ENCODE measurements around the gene FGF11. TPM values are rescaled to one million over a fixed set of nuclear protein-coding genes. Genes with fewer than 3 reads are reported as not detected.

Gene FGF11
- total and polyA plus RNA-seq, 2 of the 13 experiments (the other 11 are each of a cell fraction or from before 2014, with no cell fraction given), result 0.20 to 7.6 TPM

DNA sequence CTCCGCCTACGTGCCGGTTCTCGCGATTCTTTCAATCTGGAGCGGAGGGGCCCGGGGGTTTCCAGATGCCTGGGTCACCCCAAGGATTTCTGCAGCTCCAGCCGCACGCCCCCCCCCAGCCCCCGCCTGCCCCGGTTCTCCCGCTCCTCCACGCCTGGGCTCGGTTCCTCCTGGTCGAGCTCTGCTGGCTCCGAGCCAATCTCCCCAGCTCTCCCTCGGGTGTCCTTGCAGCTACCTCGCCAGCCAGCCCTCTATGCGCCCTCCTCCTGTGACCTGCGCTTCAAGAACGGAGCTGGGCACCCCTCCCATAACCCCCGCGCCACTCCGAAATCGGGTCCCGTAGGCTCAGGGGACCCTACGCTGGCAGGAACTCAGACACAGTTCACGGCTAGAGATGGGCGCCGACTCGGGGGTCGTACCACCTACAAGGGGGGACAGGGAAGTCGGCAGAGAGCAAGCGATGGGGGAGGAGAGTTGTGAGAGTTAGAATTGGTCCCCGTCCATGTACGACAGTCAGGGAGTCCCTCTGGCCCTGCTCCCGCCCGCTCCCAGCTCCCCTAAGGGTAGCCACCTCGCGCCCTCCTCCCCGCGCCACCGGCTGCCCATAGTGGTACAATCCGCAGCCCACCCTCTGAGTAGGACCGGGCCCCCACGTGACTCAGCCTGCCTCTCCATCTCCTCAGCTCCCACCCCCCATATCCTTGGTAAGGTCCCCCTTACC, 961 bp downstream of the FGF11 start (continued):
- TF ChIP-seq PHF20 (CRISPR knock-in tag; IDR thresholded peaks at IDR 0.05) (0 out of 2 replicates have a peak, but pooled peaks have one; percentile 1), ZMAT3 (CRISPR knock-in tag; conservative IDR thresholded peaks at IDR 0.05) (no peak), SALL2 (CRISPR knock-in tag; IDR thresholded peaks at IDR 0.05) (no peak), ZBTB7B (CRISPR knock-in tag; IDR thresholded peaks at IDR 0.05) (peak; percentile 63; the same call in 1 of the 2 replicates), ZC3H4 (CRISPR knock-in tag; IDR thresholded peaks at IDR 0.05; ENCODE audit: borderline replicate concordance) (no peak), NRL (CRISPR knock-in tag; IDR thresholded peaks at IDR 0.05; ENCODE audit: borderline replicate concordance) (peak; percentile 79; the same call in 1 of the 2 replicates), AGO2 (optimal IDR thresholded peaks at IDR 0.05; ENCODE audit: low read depth, low read length) (no peak), TMF1 (CRISPR knock-in tag; IDR thresholded peaks at IDR 0.05; ENCODE audit: low read depth) (0 out of 2 replicates have a peak, but pooled peaks have one; percentile 8), ZNF260 (CRISPR knock-in tag; IDR thresholded peaks at IDR 0.05; ENCODE audit: borderline replicate concordance, low read depth) (no peak), KLF16 (CRISPR knock-in tag; IDR thresholded peaks at IDR 0.05) (no peak), ZNF644 (CRISPR knock-in tag; IDR thresholded peaks at IDR 0.05; ENCODE audit: low read depth) (no peak), POLR2G (IDR thresholded peaks at IDR 0.05; ENCODE audit: low read depth, low read length) (peak; percentile 44; the same call in 1 of the 2 replicates), FIP1L1 (IDR thresholded peaks at IDR 0.05; ENCODE audit: borderline replicate concordance, insufficient read depth, low read depth, low read length) (no peak), ZNF431 (CRISPR knock-in tag; IDR thresholded peaks at IDR 0.05; ENCODE audit: borderline replicate concordance, low read depth) (no peak), HDAC1 (CRISPR knock-in tag; IDR thresholded peaks at IDR 0.05) (no peak; the same call in 1 of the 2 replicates), KDM2A (CRISPR knock-in tag; IDR thresholded peaks at IDR 0.05; ENCODE audit: borderline replicate concordance, low read depth) (peak; percentile 66)
- TF ChIP-seq, protein P1, sequence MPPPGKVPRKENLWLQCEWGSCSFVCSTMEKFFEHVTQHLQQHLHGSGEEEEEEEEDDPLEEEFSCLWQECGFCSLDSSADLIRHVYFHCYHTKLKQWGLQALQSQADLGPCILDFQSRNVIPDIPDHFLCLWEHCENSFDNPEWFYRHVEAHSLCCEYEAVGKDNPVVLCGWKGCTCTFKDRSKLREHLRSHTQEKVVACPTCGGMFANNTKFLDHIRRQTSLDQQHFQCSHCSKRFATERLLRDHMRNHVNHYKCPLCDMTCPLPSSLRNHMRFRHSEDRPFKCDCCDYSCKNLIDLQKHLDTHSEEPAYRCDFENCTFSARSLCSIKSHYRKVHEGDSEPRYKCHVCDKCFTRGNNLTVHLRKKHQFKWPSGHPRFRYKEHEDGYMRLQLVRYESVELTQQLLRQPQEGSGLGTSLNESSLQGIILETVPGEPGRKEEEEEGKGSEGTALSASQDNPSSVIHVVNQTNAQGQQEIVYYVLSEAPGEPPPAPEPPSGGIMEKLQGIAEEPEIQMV (CRISPR knock-in tag; IDR thresholded peaks at IDR 0.05; ENCODE audit: low read depth), result no peak
- TF ChIP-seq, protein P2, sequence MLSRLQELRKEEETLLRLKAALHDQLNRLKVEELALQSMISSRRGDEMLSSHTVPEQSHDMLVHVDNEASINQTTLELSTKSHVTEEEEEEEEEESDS (CRISPR knock-in tag; IDR thresholded peaks at IDR 0.05; ENCODE audit: borderline replicate concordance), result no peak
- TF ChIP-seq, protein P3, sequence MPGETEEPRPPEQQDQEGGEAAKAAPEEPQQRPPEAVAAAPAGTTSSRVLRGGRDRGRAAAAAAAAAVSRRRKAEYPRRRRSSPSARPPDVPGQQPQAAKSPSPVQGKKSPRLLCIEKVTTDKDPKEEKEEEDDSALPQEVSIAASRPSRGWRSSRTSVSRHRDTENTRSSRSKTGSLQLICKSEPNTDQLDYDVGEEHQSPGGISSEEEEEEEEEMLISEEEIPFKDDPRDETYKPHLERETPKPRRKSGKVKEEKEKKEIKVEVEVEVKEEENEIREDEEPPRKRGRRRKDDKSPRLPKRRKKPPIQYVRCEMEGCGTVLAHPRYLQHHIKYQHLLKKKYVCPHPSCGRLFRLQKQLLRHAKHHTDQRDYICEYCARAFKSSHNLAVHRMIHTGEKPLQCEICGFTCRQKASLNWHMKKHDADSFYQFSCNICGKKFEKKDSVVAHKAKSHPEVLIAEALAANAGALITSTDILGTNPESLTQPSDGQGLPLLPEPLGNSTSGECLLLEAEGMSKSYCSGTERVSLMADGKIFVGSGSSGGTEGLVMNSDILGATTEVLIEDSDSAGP (CRISPR knock-in tag; IDR thresholded peaks at IDR 0.05; ENCODE audit: borderline replicate concordance), result peak; percentile 58; the same call in 1 of the 2 replicates
- TF ChIP-seq, protein P4, sequence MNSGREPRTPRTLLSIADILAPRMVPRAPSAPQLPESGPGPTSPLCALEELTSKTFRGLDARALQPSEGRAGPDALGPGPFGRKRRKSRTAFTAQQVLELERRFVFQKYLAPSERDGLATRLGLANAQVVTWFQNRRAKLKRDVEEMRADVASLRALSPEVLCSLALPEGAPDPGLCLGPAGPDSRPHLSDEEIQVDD (CRISPR knock-in tag; IDR thresholded peaks at IDR 0.05; ENCODE audit: borderline replicate concordance), result peak; percentile 25; the same call in 1 of the 2 replicates
- TF ChIP-seq, protein P5, sequence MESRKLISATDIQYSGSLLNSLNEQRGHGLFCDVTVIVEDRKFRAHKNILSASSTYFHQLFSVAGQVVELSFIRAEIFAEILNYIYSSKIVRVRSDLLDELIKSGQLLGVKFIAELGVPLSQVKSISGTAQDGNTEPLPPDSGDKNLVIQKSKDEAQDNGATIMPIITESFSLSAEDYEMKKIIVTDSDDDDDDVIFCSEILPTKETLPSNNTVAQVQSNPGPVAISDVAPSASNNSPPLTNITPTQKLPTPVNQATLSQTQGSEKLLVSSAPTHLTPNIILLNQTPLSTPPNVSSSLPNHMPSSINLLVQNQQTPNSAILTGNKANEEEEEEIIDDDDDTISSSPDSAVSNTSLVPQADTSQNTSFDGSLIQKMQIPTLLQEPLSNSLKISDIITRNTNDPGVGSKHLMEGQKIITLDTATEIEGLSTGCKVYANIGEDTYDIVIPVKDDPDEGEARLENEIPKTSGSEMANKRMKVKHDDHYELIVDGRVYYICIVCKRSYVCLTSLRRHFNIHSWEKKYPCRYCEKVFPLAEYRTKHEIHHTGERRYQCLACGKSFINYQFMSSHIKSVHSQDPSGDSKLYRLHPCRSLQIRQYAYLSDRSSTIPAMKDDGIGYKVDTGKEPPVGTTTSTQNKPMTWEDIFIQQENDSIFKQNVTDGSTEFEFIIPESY (CRISPR knock-in tag; IDR thresholded peaks at IDR 0.05), result peak; percentile 71

All from HepG2 (cell line).